GM20000 (cell line): ENCODE measurements around the gene KRTAP1-3.
"Not testable (repeated sequence)": the region's sequence is repeated elsewhere in the genome, so short reads cannot be mapped to it uniquely, and the experiment has no call there.

Experiments
- DNase-seq: peaks from one replicate; pipeline ENCODE4 v3.0.0; 2012; ENCODE audit warnings: low spot score
- CTCF ChIP-seq: IDR thresholded peaks from 2 replicates; pipeline ENCODE4 v1.5.1; 2012; ENCODE audit warnings: mild to moderate bottlenecking, control low read depth; ENCODE audit errors: extremely low read depth, missing control alignments

The KRTAP1-3 gene

GRCh38 chr17:41042953-41043352 lies 8.3 kb upstream of the KRTAP1-3 start:
- TF ChIP-seq CTCF: no peak
- no peak for DNase-seq

- not testable (repeated sequence) for DNase-seq
These were observed 6.3 kb upstream of the KRTAP1-3 start, which contains the start of gene KRTAP1-1 for GRCh38 chr17:41040783-41041571. KRTAP1-1 (minus strand) TSS chr17:41041450; CDS start chr17:41041397, 53 bp downstream.

DNA sequence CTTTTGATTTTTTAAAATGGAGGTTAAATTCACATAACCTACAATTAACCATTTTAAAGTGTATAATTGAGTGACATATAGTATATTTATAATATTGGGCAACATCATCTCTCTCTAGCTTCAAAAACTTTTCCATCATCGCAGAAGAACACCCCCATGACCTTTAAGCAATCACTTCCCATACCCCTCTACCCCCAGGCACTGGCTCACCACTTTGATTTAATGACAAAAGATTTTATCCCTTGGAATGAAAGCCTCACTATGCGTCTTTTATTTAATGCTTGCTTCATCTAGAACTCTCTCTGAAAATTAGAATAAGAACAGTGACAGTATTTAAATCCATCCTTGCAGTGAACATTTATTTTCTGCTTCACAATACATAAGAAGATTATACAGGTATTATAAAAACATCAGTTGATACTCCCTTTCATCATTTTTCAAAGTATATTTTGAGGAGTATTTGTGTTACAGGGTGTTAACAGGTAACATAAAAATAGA lies 3.2 kb upstream of the KRTAP1-3 start:
- TF ChIP-seq CTCF: no peak
- DNase-seq: no peak

DNA sequence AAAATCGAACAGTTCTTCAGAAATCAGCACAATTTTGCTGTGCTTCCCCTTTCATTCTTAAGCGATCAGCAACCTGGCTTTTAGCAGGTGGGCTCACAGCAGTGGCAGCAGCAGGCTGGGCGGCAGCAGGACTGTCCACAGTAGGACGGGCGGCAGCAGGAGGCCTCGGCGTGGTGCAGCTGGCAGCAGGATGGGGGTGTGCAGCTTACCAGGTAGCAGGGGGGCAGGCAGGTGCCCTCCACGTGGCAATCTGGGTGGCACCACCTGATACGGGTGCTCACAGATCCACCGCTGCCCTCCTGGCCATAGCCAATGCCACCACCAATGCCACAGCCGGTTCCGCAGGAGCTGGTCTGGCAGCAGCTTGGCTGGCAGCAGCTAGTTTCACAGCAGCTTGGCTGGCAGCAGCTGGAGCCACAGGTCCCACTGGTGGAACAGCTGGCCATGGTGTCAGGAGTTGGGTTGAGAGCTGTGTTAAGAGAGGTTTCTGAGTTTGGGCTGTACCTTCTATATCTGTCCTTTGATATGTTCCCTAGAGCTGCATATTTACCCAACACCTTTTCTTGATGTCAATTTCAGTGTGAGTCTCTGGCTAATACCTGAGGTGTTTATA lies 4.9 kb downstream of the KRTAP1-3 start, which contains the start of gene KRTAP1-4:
Gene KRTAP1-4 (minus strand): TSS at position 563 of the 613 bp plus-strand sequence. CDS start 117 bp downstream, at position 446.
- TF ChIP-seq CTCF: no peak
- DNase-seq: no peak

DNA sequence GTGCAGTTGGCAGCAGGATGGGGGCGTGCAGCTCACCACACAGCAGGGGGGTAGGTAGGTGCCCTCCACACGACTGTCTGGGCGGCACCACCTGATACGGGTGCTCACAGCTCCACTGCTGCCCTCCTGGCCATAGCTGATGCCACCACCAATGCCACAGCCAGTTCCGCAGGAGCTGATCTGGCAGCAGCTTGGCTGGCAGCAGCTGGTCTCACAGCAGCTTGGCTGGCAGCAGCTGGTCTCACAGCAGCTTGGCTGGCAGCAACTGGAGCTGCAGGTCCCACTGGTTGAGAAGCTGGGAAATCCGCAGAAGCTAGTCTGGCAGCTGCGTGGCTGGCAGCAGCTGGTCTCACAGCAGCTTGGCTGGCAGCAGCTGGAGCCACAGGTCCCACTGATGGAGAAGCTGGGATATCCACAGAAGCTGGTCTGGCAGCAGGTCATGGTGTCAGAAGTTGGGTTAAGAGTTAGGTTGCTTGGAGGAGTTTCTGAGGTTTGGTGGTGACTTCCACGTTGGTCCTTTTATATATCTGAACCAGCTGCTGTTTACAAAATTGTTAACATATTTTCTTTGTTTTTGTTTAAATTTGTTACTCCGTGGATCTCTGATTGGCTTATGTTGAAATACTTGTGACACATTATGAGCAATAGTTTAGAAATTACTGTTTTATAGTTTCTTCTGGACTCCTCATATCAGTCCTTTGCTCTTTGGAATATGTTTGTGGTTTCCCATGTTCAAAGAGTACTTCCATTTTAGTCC lies 7.8 kb downstream of the KRTAP1-3 start, which contains the start of gene KRTAP1-5:
Gene KRTAP1-5 (minus strand): TSS at position 494 of the 757 bp plus-strand sequence. CDS start 53 bp downstream, at position 441.
- no peak for TF ChIP-seq CTCF
- DNase-seq: no peak

GRCh38 chr17:41024697-41025096 lies 10.0 kb downstream of the KRTAP1-3 start:
- DNase-seq: no peak

GRCh38 chr17:41020336-41020735 lies 14.3 kb downstream of the KRTAP1-3 start:
- DNase-seq: no peak
- no peak for TF ChIP-seq CTCF

More at GRCh38 chr17:41024697-41025096, 10.0 kb downstream of the KRTAP1-3 start:
- no peak for TF ChIP-seq CTCF
